ENCODE data around the gene MAN1C1. TPM values are rescaled to one million over a fixed set of nuclear protein-coding genes. Genes with fewer than 3 reads are reported as not detected.

MAN1C1 gene
- total and polyA plus RNA-seq, 8 donors = 2.1 to 9.2 (median 4.0) TPM

GRCh38 chr1:25765136-25765922, 148.7 kb downstream of the MAN1C1 start:
- DNase-seq (no peak), ATAC-seq (no peak), FAIRE-seq (no peak)
- Histone ChIP-seq H3K27ac (no peak overlapping the region), H3K4me1 (peaks cover 8 to 10% (median 9%) of the 10 kb centered on the region in 3 donors), H3K9me3 (no peaks in the 10 kb centered on the region), H3K4me3 (no peak overlapping the region), H3K36me3 (no peaks in the 10 kb centered on the region), H3K27me3 (no peaks in the 10 kb centered on the region)
- no peak for TF ChIP-seq CTCF (IDR thresholded peaks at IDR 0.05)
- WGBS, 2 donors = 71 to 80% methylated on average over 8 of the region's 8 CpGs
- intact Hi-C loops (cut with DNase I) = no loop called here

- no peak for DNase-seq
- H3K4me3 ChIP-seq = no peak overlapping the region
- intact Hi-C loops (cut with DNase I) = no loop called here
- no peaks in the 10 kb centered on the region for H3K9me3 ChIP-seq
- peaks cover 12 to 14% (median 14%) of the 10 kb centered on the region in 3 donors for H3K4me1 ChIP-seq
- no peaks in the 10 kb centered on the region for H3K27me3 ChIP-seq
- no peaks in the 10 kb centered on the region for H3K36me3 ChIP-seq
- peak in 3 of 4 donors; percentile 5 to 10 (median 7) for ATAC-seq
- TF ChIP-seq CTCF (IDR thresholded peaks at IDR 0.05) = no peak
- FAIRE-seq = no peak
- no peak overlapping the region for H3K27ac ChIP-seq
- WGBS, 2 donors = 48 to 52% methylated on average over 13 of the region's 13 CpGs
Observed at GRCh38 chr1:25765923-25766589, 149.5 kb downstream of the MAN1C1 start.

- Histone ChIP-seq H3K27ac (no peak overlapping the region), H3K36me3 (no peaks in the 10 kb centered on the region), H3K27me3 (no peaks in the 10 kb centered on the region), H3K9me3 (no peaks in the 10 kb centered on the region), H3K4me3 (no peak overlapping the region), H3K4me1 (peaks cover 21 to 23% (median 23%) of the 10 kb centered on the region in 3 donors)
- 25 to 31% methylated on average over 12 to 13 of the region's 13 CpGs for WGBS, 2 donors
- ATAC-seq = peak; percentile 90 to 95 (median 92)
- DNase-seq = peak; percentile 85 to 96 (median 91)
- no peak for FAIRE-seq
- intact Hi-C loops (cut with DNase I) = no loop called here
- no peak for TF ChIP-seq CTCF (IDR thresholded peaks at IDR 0.05)
Observed at GRCh38 chr1:25766721-25767436, 150.3 kb downstream of the MAN1C1 start.

- H3K4me3 ChIP-seq = no peak overlapping the region
- no peaks in the 10 kb centered on the region for H3K27me3 ChIP-seq
- DNase-seq (no peak), ATAC-seq (no peak), FAIRE-seq (no peak)
- peaks cover 26 to 28% (median 28%) of the 10 kb centered on the region in 3 donors for H3K4me1 ChIP-seq
- no peak overlapping the region for H3K27ac ChIP-seq
- no peaks in the 10 kb centered on the region for H3K36me3 ChIP-seq
- no peak for TF ChIP-seq CTCF (IDR thresholded peaks at IDR 0.05)
- intact Hi-C loops (cut with DNase I) = no loop called here
- H3K9me3 ChIP-seq = no peaks in the 10 kb centered on the region
Observed at GRCh38 chr1:25767437-25767770, 150.8 kb downstream of the MAN1C1 start.

Data from pancreas (tissue), 10 donors.